HG03558 (cell line): Measurements from ENCODE around the gene HNRNPUL2.

Source experiments
- ATAC-seq: cut with Tn5 transposase; IDR thresholded peaks from one replicate; pipeline ENCODE4 v1.9.1; 2021; ENCODE audit warnings: moderate number of reproducible peaks; ENCODE audit not compliant: unreplicated experiment; ENCODE audit errors: extremely low read depth

HNRNPUL2 gene

GRCh38 chr11:62671608-62672389 lies 55.5 kb downstream of the HNRNPUL2 start, which contains the start of the genes LBHD1 and UQCC3:
Gene LBHD1 (minus strand): TSS chr11:62672267. CDS start chr11:62670031, 2,236 bp downstream.
Gene UQCC3 (plus strand): TSS chr11:62671673. CDS start chr11:62671746, 73 bp downstream.
- ATAC-seq, result no peak

- no peak for ATAC-seq
These were observed 56.0 kb downstream of the HNRNPUL2 start for GRCh38 chr11:62671236-62671607.

GRCh38 chr11:62669420-62670161 lies 57.7 kb downstream of the HNRNPUL2 start:
- no peak for ATAC-seq

- no peak for ATAC-seq
These were observed 59.8 kb downstream of the HNRNPUL2 start for GRCh38 chr11:62667460-62667859.

- no peak for ATAC-seq
These were observed 60.9 kb downstream of the HNRNPUL2 start for GRCh38 chr11:62666259-62666926.

- ATAC-seq, result peak; percentile 17
These were observed 61.5 kb downstream of the HNRNPUL2 start for GRCh38 chr11:62665599-62666258.

- ATAC-seq, result peak; percentile 62
These were observed 62.1 kb downstream of the HNRNPUL2 start, which contains the start of the genes C11orf98 and CSKMT for GRCh38 chr11:62665075-62665598. Gene C11orf98 (minus strand): TSS chr11:62665210. CDS start chr11:62665169, 41 bp downstream. Gene CSKMT (plus strand): TSS chr11:62665312. CDS start chr11:62665880, 568 bp downstream.

- no peak for ATAC-seq
These were observed 62.7 kb downstream of the HNRNPUL2 start for GRCh38 chr11:62664405-62665074.
